GM18508 (cell line): ENCODE measurements around the gene SRM.
"Not testable (repeated sequence)": the region's sequence is repeated elsewhere in the genome, so short reads cannot be mapped to it uniquely, and the experiment has no call there.

Experiments used
- ATAC-seq: cut with Tn5 transposase; IDR thresholded peaks from one replicate; pipeline ENCODE4 v1.9.1; 2021; ENCODE audit warnings: moderate number of reproducible peaks; ENCODE audit not compliant: insufficient read depth, unreplicated experiment

The SRM gene

GRCh38 chr1:11046625-11047365, 13.0 kb downstream of the SRM start, which contains the start of gene MASP2:
TSS of gene MASP2 (minus strand) at chr1:11047239. CDS start at chr1:11047207, 32 bp downstream.
- no peak for ATAC-seq

GRCh38 chr1:11046270-11046566, 13.6 kb downstream of the SRM start:
- no peak for ATAC-seq

GRCh38 chr1:11045428-11046269, 14.2 kb downstream of the SRM start:
- ATAC-seq, result no peak

GRCh38 chr1:11044849-11045427, 14.9 kb downstream of the SRM start:
- no peak for ATAC-seq

GRCh38 chr1:11044086-11044848, 15.6 kb downstream of the SRM start:
- no peak for ATAC-seq

- no peak for ATAC-seq
These were observed 16.6 kb downstream of the SRM start for GRCh38 chr1:11042995-11043874.

GRCh38 chr1:11042065-11042464, 17.8 kb downstream of the SRM start:
- no peak for ATAC-seq

- no peak for ATAC-seq
These were observed 18.8 kb downstream of the SRM start for GRCh38 chr1:11041048-11041447.

- ATAC-seq, result not testable (repeated sequence)
These were observed 19.8 kb downstream of the SRM start for GRCh38 chr1:11040105-11040429.

GRCh38 chr1:11039351-11040104, 20.3 kb downstream of the SRM start:
- ATAC-seq, result no peak

GRCh38 chr1:11037740-11038182, 22.1 kb downstream of the SRM start:
- ATAC-seq, result no peak

GRCh38 chr1:11037019-11037739, 22.6 kb downstream of the SRM start:
- not testable (repeated sequence) for ATAC-seq

- ATAC-seq, result no peak
These were observed 28.1 kb downstream of the SRM start for GRCh38 chr1:11031624-11032262.

- ATAC-seq, result no peak
These were observed 29.0 kb downstream of the SRM start for GRCh38 chr1:11030865-11031264.

- ATAC-seq, result no peak
These were observed 31.8 kb downstream of the SRM start for GRCh38 chr1:11028018-11028417.

GRCh38 chr1:11027316-11027715, 32.5 kb downstream of the SRM start:
- no peak for ATAC-seq

- ATAC-seq, result no peak
These were observed 32.9 kb downstream of the SRM start for GRCh38 chr1:11026903-11027302.

GRCh38 chr1:11026052-11026451, 33.8 kb downstream of the SRM start:
- no peak for ATAC-seq
